HG03097 (cell line): Measurements from ENCODE around the gene SFXN5.

ENCODE experiments used
- ATAC-seq: cut with Tn5 transposase; IDR thresholded peaks from one replicate; pipeline ENCODE4 v1.9.1; 2021; ENCODE audit not compliant: unreplicated experiment, low FRiP score

SFXN5 gene

GRCh38 chr2:72961036-72961720 is 110.3 kb downstream of the SFXN5 start:
- no peak for ATAC-seq

DNA sequence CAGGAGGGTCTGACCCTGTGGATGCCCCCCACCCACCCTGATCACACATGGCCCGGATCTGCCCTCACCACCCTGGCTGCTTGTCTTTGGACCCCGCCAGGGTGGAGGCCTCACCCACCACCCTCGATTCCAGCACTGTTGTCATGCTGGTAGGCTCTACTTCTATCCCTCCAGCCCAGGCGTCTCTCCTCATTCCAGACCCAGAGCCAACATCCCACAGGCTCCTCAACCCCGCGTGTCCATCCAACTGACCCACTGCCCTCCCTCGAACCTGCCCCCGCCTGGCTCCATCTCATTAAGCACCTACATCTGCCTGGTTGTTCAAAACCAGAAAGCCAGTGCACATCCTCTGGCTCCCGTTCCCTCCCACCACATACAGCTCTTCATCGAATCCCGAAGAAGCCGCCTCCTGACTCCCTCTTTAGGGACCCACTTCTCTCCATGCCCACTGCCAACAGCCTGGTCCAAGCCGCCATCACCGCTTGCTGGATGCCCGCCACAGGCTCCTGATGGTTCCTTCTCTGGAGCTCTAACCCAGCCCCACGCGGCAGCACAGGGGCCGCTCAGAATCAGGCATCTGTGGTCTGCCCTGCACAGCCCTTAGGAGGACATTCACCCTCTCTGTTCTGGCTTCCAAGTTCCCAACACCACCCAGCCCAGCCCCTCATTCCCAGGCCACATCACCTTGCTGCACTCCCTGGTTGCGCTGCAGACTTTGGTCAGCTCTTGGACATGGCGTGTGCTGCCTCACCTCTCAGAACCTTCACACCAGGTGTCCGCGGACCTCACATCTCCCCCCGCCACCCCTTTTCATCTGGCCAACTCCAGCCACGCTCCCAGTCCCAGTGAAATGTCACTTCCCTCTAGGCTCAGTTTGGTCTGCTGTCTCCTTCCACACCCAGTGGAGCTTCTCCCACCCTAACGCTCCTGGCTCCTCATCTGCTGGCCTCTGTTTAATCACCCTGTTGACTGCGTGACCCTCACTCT is 111.2 kb downstream of the SFXN5 start:
- no peak for ATAC-seq

GRCh38 chr2:72959554-72959953 is 112.0 kb downstream of the SFXN5 start:
- ATAC-seq: no peak

DNA sequence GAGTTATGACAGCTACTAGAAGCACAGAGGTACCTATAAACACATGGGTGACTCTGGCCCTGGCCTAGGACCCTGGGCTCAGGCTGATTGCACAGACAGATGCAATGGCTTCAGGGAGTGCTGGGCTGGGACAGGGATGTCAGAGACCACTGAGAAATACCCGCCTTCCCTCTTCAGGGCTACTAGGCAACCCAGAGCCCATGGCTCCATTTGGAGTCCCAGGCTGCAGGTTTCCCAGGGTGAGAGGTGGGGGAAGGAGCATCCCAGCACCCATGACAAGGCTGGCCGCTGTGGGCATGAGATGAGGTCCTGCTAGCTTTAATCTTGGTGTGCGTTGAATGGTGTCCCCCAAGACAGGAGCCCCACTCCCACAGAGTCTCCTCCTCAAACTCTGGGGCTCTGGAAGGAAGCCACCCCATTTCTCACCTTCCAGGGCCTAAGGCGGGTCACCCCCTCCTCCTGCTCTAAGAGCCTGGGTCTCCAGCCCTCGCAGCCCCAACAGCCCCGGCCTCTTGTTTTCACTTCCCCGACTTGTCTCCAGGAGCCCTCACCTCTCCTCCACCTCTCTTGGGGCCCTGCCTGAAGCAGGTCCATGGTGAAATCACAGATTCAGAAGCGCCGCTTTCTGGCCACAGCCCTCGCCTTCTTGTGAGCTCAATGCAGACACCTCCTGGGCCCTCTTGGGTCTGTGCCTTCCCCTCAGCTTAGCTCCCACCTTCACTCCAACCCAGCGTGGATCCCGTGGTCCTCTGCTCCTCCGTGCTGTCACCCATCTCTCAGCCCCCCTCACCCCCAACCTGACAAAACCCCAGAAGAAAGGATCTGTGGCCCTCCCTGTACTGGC is 112.7 kb downstream of the SFXN5 start:
- ATAC-seq: no peak

DNA sequence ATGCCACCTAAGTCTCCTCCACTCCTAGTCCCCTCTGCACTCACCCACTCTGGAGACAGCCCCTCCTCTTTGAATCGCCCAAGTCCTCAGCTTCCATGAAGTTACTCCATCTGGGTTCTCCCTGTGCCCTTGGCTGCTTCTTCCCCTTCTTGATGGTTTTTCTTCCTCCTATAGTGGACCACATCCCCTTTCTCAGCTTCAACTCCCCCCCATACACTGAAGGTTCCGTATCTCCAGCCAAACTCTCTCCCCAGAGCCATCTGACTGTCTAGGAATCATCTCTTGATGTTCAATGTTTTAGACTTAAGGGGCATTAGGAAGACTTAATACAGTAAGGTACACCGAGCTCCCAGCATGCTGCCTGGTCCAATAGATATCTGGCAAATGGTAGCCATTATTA is 114.6 kb downstream of the SFXN5 start:
- no peak for ATAC-seq

DNA sequence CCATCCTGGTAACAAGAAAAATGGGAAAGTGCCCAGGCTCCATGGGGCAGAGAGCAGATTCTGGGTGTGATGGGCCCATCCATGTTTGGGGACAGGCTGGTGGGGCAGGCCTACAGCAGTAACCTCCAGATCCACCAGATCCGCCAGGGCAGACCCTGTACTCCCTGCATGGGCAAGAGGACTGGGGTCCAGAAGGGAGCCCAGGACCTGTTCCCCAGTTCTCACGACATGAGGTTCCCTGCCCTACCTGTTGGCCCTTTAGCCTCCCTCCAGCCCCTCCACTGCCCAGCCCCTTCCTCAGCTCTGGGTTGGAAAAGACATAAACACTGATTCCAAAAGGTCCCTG is 115.5 kb downstream of the SFXN5 start:
- ATAC-seq: no peak

DNA sequence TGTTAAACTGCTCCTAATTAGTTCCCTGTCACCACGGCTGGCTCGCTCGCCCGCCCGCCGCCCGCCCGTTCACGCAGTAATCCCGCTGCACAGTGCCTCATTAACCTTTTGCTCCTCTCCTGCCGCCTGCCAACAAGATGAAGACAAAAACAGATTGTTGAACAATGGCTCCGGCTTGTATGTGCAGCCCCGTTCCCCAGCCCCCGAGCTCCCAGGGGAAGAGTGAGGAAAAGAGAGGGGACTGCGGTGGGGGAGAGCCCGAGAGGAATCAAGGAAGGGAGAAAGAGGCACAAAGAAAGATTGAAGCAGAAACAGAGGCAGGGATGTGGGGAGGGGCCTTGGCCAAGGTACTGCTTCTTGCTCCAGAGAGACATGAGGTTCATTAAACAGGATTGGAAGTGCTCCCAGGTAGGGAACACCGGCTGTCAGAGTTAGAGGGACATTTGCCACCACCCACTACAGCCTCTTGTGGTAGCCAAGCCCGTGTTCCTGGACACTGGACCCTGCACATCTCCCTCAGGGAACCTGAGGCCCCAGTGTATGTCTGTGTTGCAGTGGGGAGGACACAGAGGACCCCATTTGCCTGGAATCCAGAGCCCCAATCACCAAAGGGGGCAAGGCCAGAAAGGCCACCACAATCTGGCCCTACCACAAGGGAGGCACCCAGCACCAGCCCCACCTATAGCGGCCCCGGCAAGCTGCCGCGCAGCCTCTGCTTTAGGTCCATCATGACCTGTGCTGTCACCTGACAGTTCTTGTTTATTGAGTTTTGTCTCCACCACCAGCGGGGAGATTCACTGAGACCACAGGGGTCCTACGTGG is 116.1 kb downstream of the SFXN5 start:
- ATAC-seq: no peak

DNA sequence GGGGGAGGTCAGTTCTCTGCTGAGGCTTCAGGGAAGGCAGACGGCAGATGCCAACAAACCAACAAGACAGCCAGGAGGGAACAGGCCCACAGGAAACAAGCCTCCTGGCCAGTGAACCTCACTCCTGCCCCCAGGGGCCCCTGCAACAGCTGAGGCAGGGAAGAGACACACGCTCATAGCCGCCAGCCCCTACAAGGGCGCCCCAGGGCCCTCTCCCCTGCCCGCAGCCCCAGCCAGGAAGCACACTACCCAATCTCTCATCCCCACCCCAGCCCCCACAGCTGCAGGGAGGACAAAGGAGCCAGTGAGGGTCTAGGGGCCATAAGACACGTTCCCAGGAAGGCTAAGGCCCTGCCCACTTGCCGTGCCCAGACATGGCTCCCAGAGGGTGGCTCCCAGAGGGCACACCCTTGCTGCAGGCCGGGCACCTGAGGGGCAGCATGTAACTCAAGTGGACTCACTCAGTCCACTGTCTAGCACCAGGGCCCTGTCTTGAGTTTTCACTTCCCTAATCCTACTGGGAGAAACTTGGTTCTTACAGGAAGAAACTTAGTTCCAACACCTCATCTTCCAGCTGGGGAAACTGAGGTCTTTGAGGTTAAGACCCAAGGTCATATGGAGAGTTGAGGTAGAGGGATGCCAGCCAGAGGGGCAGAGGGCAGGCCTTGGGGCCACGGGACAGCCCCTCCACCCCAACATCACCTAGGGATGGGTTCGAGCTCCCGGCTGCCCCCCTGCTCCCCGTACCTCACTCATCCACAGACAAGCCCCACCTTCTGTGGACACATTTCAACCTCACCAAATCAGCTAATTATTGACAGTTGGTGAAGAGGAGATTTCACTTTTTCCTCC is 116.9 kb downstream of the SFXN5 start:
- ATAC-seq: no peak

GRCh38 chr2:72953976-72954375 is 117.5 kb downstream of the SFXN5 start:
- no peak for ATAC-seq

DNA sequence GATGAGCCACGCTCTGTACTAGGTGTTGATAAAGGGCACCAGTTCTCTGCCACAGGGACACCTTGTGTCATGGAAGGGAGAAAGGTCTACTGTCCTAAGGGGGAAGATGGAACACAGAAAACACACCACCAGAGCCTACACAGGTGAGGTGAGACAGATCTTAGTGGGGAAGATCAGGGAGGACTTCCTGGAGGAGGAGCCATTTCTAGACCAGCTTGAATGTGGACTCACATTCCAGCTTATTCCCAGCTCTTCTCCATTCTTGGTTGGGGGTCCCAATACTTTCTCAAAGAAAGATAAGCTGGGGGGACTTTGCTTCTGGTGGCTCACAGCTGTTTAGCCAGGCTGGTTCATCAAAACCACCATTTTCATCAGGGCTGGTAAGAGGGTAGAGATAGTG is 118.0 kb downstream of the SFXN5 start:
- no peak for ATAC-seq

DNA sequence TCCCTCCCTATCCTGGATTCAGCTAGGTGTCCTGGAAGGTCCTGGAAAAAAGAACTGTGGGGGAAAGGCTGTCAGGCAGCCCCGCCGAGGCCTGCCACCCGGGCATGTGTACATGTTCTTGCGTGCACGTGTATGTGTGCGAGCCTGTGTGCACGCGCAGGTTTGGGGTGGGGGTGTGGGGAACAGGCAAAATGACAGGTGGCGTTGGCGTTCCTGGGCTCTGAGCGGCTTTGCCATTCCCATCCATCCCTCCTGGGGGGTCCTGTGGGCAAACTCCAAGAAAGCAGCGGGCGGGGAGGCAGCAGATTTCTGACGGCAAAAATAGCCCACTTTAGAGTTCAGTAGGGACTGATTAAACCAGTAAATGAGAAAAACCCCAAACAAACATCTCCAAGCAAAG is 118.6 kb downstream of the SFXN5 start:
- no peak for ATAC-seq

- ATAC-seq: no peak
These were observed 119.2 kb downstream of the SFXN5 start for GRCh38 chr2:72952110-72952823.

DNA sequence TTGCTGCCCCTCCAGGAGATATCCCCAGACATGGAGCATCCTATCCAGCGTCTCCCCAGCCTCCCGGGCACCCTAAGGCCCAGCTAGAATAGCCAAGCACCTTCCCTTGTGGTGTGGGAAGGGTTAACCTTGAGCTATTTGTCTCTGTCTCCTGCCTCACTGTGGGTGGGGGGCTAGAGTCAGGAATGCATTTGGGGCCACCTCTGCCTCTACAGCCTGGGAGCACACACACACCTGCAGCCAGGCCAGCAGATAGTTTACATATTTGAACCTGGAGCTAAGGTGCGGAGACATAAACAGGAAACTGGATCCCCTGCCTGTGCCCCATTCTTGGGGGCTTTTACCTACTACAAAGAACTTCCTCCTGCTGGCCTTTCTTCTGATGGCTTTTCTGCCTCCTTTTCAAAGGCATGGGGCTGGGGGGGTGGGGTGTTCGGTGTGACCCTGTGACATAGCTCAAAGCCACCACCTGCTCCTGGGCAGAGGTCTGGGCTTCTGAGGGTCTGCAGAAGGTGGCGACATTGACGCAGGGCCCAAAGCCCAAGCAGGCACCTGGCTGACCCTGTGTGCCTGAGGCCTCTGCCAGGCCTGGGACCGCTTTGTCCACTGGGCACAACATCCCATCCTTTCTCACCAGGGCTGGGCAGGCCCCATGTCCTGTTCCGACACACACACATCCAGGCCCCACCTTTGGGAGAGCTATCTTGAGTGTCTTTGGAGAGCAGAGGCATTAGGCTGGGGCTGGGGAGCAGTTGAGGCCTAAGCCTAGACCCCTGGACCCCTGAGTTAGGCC is 120.0 kb downstream of the SFXN5 start:
- no peak for ATAC-seq

DNA sequence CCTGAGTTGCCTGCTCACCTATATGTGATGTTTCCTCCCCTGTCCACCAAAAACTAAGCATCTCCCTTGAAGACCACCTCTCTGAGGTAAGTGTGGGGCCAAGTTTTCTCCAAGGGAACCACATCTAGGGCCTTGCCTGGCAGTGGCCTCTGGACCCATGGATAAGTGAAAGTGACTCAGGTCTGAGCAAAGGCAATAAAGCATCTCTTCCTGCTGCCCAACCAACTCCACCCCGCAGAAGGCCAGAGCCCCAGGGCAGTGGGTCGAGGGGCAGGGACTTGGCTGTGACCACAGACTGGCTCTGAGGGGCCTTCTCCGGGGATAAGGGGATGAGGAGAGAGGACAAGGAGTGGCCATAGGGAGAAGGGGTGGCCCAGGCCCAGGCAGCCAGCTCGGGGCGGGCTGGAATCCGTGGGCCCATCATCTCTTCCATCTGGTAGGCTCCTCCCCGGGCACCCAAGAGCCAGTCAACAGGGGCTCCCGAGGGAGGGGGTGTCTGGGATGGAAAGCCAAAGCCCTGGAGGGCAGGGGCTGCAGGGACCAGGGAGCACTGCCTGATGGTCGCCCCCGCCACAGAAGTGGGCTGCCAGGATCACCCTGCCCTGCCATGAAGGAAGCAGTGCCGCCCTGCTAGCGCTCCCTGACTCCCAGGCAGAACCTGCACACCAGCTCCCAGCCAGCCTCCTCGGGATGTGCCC is 120.8 kb downstream of the SFXN5 start:
- no peak for ATAC-seq

DNA sequence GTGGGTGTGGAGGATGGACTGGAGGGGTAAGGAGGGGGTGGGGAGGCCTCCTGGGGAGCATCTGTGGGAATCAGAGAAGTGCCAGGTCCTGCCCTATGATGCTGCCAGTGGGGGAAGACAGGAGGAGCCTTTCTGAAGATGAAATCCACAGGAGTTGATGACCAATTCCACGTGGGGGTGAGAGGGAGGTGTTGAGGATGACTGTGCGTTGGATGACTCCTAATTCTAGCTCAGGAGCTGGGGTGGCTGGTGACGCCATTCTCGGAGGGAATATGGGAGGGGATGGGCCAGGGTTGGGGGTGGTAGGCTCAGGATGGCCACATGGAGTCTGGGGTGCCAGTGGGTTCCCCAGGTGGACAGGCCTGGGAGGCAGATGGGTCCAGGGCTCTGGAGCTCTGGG is 121.9 kb downstream of the SFXN5 start:
- ATAC-seq: no peak

DNA sequence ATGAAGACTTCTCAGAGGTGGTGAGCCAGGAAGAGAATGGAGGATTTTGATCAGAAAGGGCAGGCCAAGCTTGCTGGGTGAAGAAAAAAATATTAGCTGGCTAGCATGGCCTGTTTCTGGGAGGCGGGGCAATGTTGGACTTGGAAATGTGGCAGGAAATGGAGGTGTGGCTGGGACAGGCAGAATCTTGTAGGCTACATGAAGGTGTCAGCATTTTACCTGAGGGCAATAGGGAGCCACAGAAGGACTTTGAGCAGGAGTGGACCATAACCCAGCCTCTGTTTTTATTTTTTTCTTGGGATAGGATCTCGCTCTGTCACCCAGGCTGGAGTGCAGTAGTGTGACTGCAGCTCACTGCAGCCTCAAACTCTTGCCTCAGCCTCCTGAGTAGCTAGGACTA is 122.5 kb downstream of the SFXN5 start:
- ATAC-seq: no peak
